GM23338 (cell line): ENCODE data around the gene SNAP25. TPM values are rescaled to one million over a fixed set of nuclear protein-coding genes. Genes with fewer than 3 reads are reported as not detected.

ENCODE experiments used
- ATAC-seq: fragments of 200-7000 bp; cut with Tn5 transposase; 3 replicates; pipeline ENCODE4 v1.9.1; 2020
- DNase-seq: peaks from one replicate; pipeline ENCODE4 v3.0.0-alpha.2; 2015; ENCODE audit warnings: low spot score
- H2AFZ ChIP-seq: fragments of 200-600 bp; sonication (generic); 2 replicates; pipeline ENCODE4 v1.8.0; 2016; ENCODE audit warnings: antibody characterized with exemption, mild to moderate bottlenecking, moderate library complexity
- H3F3A ChIP-seq: fragments of 200-600 bp; sonication (generic); replicated peaks from 2 replicates; pipeline ENCODE4 v1.8.0; 2017; ENCODE audit warnings: antibody characterized with exemption, mixed run types, low read depth
- H3K27ac ChIP-seq: fragments of 200-600 bp; sonication (generic); 2 replicates; pipeline ENCODE4 v1.6.1; 2016; ENCODE audit warnings: low read depth
- H3K27me3 ChIP-seq: fragments of 200-600 bp; sonication (generic); 2 replicates; pipeline ENCODE4 v1.8.0; 2016; ENCODE audit warnings: mild to moderate bottlenecking, mixed run types, moderate library complexity; ENCODE audit not compliant: insufficient read depth
- H3K36me3 ChIP-seq: fragments of 200-600 bp; sonication (generic); 2 replicates; pipeline ENCODE4 v1.8.0; 2016; ENCODE audit warnings: mild to moderate bottlenecking; ENCODE audit not compliant: insufficient read depth
- H3K4me1 ChIP-seq: fragments of 200-600 bp; sonication (generic); 2 replicates; pipeline ENCODE4 v1.8.0; 2016; ENCODE audit warnings: mild to moderate bottlenecking, moderate library complexity; ENCODE audit not compliant: insufficient read depth
- H3K4me2 ChIP-seq: fragments of 200-600 bp; sonication (generic); 2 replicates; pipeline ENCODE4 v1.7.1; 2017; ENCODE audit warnings: mixed run types
- H3K4me3 ChIP-seq: fragments of 200-600 bp; sonication (generic); 2 replicates; pipeline ENCODE4 v1.6.1; 2016; ENCODE audit warnings: mixed run types
- H3K79me2 ChIP-seq: fragments of 200-600 bp; sonication (generic); replicated peaks from 2 replicates; pipeline ENCODE4 v1.8.0; 2017; ENCODE audit warnings: mild to moderate bottlenecking; ENCODE audit not compliant: insufficient read depth
- H3K9me2 ChIP-seq: fragments of 200-600 bp; sonication (generic); 2 replicates; pipeline ENCODE4 v1.8.0; 2017; ENCODE audit not compliant: insufficient read depth
- H4K20me1 ChIP-seq: fragments of 200-600 bp; sonication (generic); replicated peaks from 2 replicates; pipeline ENCODE4 v1.8.0; 2017; ENCODE audit warnings: mild to moderate bottlenecking; ENCODE audit not compliant: insufficient read depth
- H3K27ac Mint-ChIP-seq: 2 replicates; pipeline ENCODE4 v1.8.0; 2020; ENCODE audit warnings: inconsistent platforms, mild to moderate bottlenecking, moderate library complexity, mixed read lengths
- H3K27me3 Mint-ChIP-seq: 3 replicates; pipeline ENCODE4 v1.8.0; 2022; ENCODE audit warnings: low read depth, mild to moderate bottlenecking, moderate library complexity, mixed read lengths, inconsistent platforms; ENCODE audit not compliant: insufficient read depth, poor library complexity
- H3K36me3 Mint-ChIP-seq: 3 replicates; pipeline ENCODE4 v1.8.0; 2021; ENCODE audit warnings: low read depth, mild to moderate bottlenecking, inconsistent platforms, moderate library complexity, mixed read lengths
- H3K4me1 Mint-ChIP-seq: 3 replicates; pipeline ENCODE4 v1.8.0; 2020; ENCODE audit warnings: mild to moderate bottlenecking, inconsistent platforms, mixed read lengths
- H3K4me3 Mint-ChIP-seq: 3 replicates; pipeline ENCODE4 v1.8.0; 2021; ENCODE audit warnings: moderate library complexity, mild to moderate bottlenecking, inconsistent platforms, mixed read lengths
- H3K9me3 Mint-ChIP-seq: 3 replicates; pipeline ENCODE4 v1.8.0; 2020; ENCODE audit warnings: moderate library complexity, mild to moderate bottlenecking, inconsistent platforms, mixed read lengths
- CREB1 ChIP-seq: fragments of 250-450 bp; sonication (Bioruptor Pico); IDR thresholded peaks from 2 replicates; pipeline ENCODE4 v1.5.0; 2020; ENCODE audit warnings: low read depth, mild to moderate bottlenecking, moderate library complexity
- CTCF ChIP-seq, 2 experiments: fragments of 200-600 bp in 1 of 2; sonication (generic) in 1 of 2; conservative IDR thresholded peaks; 2 replicates each; pipeline versions ENCODE4 v1.5.1 to v1.6.1; 2016 to 2017; ENCODE audit warnings: antibody characterized with exemption in 2 of 2, low read depth in 2 of 2, mild to moderate bottlenecking in 2 of 2, moderate library complexity in 1 of 2
- ETS1 ChIP-seq: IDR thresholded peaks from 2 replicates; pipeline ENCODE4 v1.6.1; 2016; ENCODE audit warnings: antibody characterized with exemption
- EZH2 ChIP-seq: fragments of 200-600 bp; sonication (generic); IDR thresholded peaks from one replicate; pipeline ENCODE4 v1.8.0; 2017; ENCODE audit warnings: antibody characterized with exemption, mild to moderate bottlenecking, low read depth; ENCODE audit not compliant: unreplicated experiment
- EZH2phosphoT487 ChIP-seq: fragments of 200-600 bp; sonication (generic); IDR thresholded peaks from one replicate; pipeline ENCODE4 v1.8.1; 2018; ENCODE audit warnings: antibody characterized with exemption; ENCODE audit not compliant: unreplicated experiment
- JUNB ChIP-seq: IDR thresholded peaks from one replicate; pipeline ENCODE4 v1.6.1; 2016; ENCODE audit warnings: antibody characterized with exemption; ENCODE audit not compliant: unreplicated experiment
- NANOG ChIP-seq: IDR thresholded peaks from 2 replicates; pipeline ENCODE4 v1.6.1; 2016; ENCODE audit warnings: antibody characterized with exemption, borderline replicate concordance
- POLR2AphosphoS5 ChIP-seq: IDR thresholded peaks from 2 replicates; pipeline ENCODE4 v1.6.1; 2016; ENCODE audit warnings: antibody characterized with exemption, low read depth
- REST ChIP-seq: IDR thresholded peaks from one replicate; pipeline ENCODE4 v1.6.1; 2018; ENCODE audit warnings: antibody characterized with exemption; ENCODE audit not compliant: unreplicated experiment
- STAT1 ChIP-seq: IDR thresholded peaks from one replicate; pipeline ENCODE4 v1.6.1; 2016; ENCODE audit warnings: antibody characterized with exemption; ENCODE audit not compliant: unreplicated experiment
- ZNF114 ChIP-seq: fragments of 250-450 bp; sonication (Bioruptor Pico); IDR thresholded peaks from 2 replicates; pipeline ENCODE4 v1.5.0; 2020; ENCODE audit warnings: mild to moderate bottlenecking, moderate library complexity
- ZNF331 ChIP-seq: fragments of 250-450 bp; sonication (Bioruptor Pico); IDR thresholded peaks from 2 replicates; pipeline ENCODE4 v1.5.0; 2020; ENCODE audit warnings: low read depth, mild to moderate bottlenecking, moderate library complexity
- ZNF462 ChIP-seq: fragments of 250-450 bp; sonication (Bioruptor Pico); IDR thresholded peaks from 2 replicates; pipeline ENCODE4 v1.5.0; 2020; ENCODE audit warnings: mild to moderate bottlenecking, moderate library complexity
- polyA plus RNA-seq: library from polyadenylated mRNA; unstranded; fragments of >200 nt; fragmentation: Nextera tagmentation; extraction: Ambion mirVana; gene quantifications from 2 replicates; pipeline ENCODE4 v1.2.1, GENCODE V29; 2016
- total RNA-seq: library from RNA; depleted of rRNA; stranded (reverse); fragments of >200 nt; shearing (Covaris generic); gene quantifications from 2 replicates; pipeline ENCODE4 v1.2.3, GENCODE V29; 2014

SNAP25 gene
- total and polyA plus RNA-seq, 2 experiments from 2014 or later = 0.82 to 1.3 TPM

GRCh38 chr20:10270630-10271029, 52.0 kb downstream of the SNAP25 start:
- no peaks in the 10 kb centered on the region for H3K36me3 Mint-ChIP-seq
- no peaks in the 10 kb centered on the region for H3K36me3 ChIP-seq
- no peaks in the 10 kb centered on the region for H3K9me2 ChIP-seq
- no peak for TF ChIP-seq STAT1
- no peak for TF ChIP-seq CREB1 (CRISPR knock-in tag)
- TF ChIP-seq JUNB = no peak
- no peak for TF ChIP-seq POLR2AphosphoS5
- no peak for TF ChIP-seq EZH2
- TF ChIP-seq ZNF114 (CRISPR knock-in tag) = no peak
- no peak for TF ChIP-seq NANOG
- TF ChIP-seq ETS1 = no peak
- TF ChIP-seq CTCF (conservative IDR thresholded peaks at IDR 0.05; ENCODE audit: low read depth in 2 of 2) = no peak
- TF ChIP-seq ZNF331 (CRISPR knock-in tag) = no peak
- TF ChIP-seq ZNF462 (CRISPR knock-in tag) = no peak
- no peak for TF ChIP-seq REST
- no peak for TF ChIP-seq EZH2phosphoT487
- H3K79me2 ChIP-seq = no peaks in the 10 kb centered on the region
- no peaks in the 10 kb centered on the region for H3F3A ChIP-seq
- H3K27me3 Mint-ChIP-seq = peaks cover 4% of the 10 kb centered on the region
- H2AFZ ChIP-seq = no peak overlapping the region
- H3K4me1 ChIP-seq = peaks cover 11% of the 10 kb centered on the region
- H3K9me3 Mint-ChIP-seq = no peaks in the 10 kb centered on the region
- H3K4me3 ChIP-seq = no peak overlapping the region
- H3K27ac ChIP-seq = no peak overlapping the region
- H3K27me3 ChIP-seq = no peaks in the 10 kb centered on the region
- no peak overlapping the region for H3K4me3 Mint-ChIP-seq
- DNase-seq = no peak
- H3K4me2 ChIP-seq = no peak overlapping the region
- no peaks in the 10 kb centered on the region for H4K20me1 ChIP-seq
- H3K4me1 Mint-ChIP-seq = peaks cover 12% of the 10 kb centered on the region
- no peak overlapping the region for H3K27ac Mint-ChIP-seq
- no peak for ATAC-seq
